ENCODE data around the gene TMTC4.

Gene TMTC4

DNA sequence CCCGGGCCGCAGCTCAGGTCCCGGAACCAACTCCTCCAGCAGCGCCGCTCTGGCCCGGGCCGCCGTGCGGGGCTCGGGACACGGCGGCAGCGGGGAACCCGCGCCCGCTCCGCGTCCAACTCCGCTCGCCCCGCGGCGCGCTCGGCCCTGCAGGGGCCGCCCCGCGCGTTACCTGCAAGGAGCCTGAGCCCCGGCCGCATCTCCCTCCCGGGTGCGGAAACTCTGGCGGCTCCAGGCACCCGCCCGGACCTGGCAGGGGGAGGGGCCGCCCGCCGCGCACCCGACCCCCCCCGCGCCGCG, at the start of gene TMTC4:
Gene TMTC4 (minus strand): TSS at position 224 of the 300 bp plus-strand sequence. CDS start 4,433 bp downstream, outside the sequence.
- DNase-seq (ENCODE audit: low read depth), result no peak

DNA sequence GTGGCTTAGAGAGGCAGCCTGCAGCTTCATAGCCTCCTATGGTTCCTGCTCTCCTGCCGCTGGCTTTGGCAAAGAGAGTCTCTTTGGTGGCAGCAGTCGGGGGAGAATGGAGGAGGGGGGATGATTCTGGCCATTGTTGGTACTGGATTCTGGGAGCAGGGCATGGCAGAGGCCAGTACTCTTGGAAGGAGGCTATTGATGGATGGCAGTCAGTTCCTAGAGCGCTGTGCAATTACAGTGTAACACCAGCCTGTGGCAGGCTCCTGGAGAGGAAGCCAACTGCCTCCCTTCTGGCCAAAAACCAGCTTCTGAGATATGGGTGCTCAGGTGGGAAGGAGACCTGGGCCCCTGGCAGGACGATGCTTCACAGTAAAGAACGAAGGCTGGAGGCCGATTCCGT, 47.9 kb upstream of the TMTC4 start:
- no peak for DNase-seq (ENCODE audit: low read depth)
- no peak overlapping the region for H3K4me3 ChIP-seq (ENCODE audit: low read depth, low read length)
- TF ChIP-seq, protein P1, sequence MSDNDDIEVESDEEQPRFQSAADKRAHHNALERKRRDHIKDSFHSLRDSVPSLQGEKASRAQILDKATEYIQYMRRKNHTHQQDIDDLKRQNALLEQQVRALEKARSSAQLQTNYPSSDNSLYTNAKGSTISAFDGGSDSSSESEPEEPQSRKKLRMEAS (IDR thresholded peaks at IDR 0.05; ENCODE audit: low read depth, low read length), result no peak
- TF ChIP-seq CTCF (IDR thresholded peaks at IDR 0.05; ENCODE audit: low read depth, low read length) (no peak), MYC (IDR thresholded peaks at IDR 0.05; ENCODE audit: low read depth, low read length) (no peak), POLR2A (IDR thresholded peaks at IDR 0.05; ENCODE audit: extremely low read depth, insufficient read length) (no peak)

More for the DNA sequence above, at the start of gene TMTC4:
- TF ChIP-seq POLR2A (IDR thresholded peaks at IDR 0.05; ENCODE audit: extremely low read depth, insufficient read length) (no peak), CTCF (IDR thresholded peaks at IDR 0.05; ENCODE audit: low read depth, low read length) (no peak), MYC (IDR thresholded peaks at IDR 0.05; ENCODE audit: low read depth, low read length) (no peak; the same call in 1 of the 2 replicates)
- TF ChIP-seq, protein P1 (IDR thresholded peaks at IDR 0.05; ENCODE audit: low read depth, low read length), result no peak
- H3K4me3 ChIP-seq (ENCODE audit: low read depth, low read length), result peak within 1 kb of the TSS; percentile 69

GRCh38 chr13:100721885-100722512, 47.4 kb upstream of the TMTC4 start:
- TF ChIP-seq MYC (IDR thresholded peaks at IDR 0.05; ENCODE audit: low read depth, low read length) (no peak), CTCF (IDR thresholded peaks at IDR 0.05; ENCODE audit: low read depth, low read length) (peak; percentile 72), POLR2A (IDR thresholded peaks at IDR 0.05; ENCODE audit: extremely low read depth, insufficient read length) (no peak)
- TF ChIP-seq, protein P1 (IDR thresholded peaks at IDR 0.05; ENCODE audit: low read depth, low read length), result peak; percentile 76
- DNase-seq (ENCODE audit: low read depth), result peak; percentile 64
- no peak overlapping the region for H3K4me3 ChIP-seq (ENCODE audit: low read depth, low read length)

- TF ChIP-seq, protein P1 (IDR thresholded peaks at IDR 0.05; ENCODE audit: low read depth, low read length), result no peak
- no peak for TF ChIP-seq CTCF (IDR thresholded peaks at IDR 0.05; ENCODE audit: low read depth, low read length)
- no peak for TF ChIP-seq POLR2A (IDR thresholded peaks at IDR 0.05; ENCODE audit: extremely low read depth, insufficient read length)
- no peak for TF ChIP-seq MYC (IDR thresholded peaks at IDR 0.05; ENCODE audit: low read depth, low read length)
- H3K4me3 ChIP-seq (ENCODE audit: low read depth, low read length), result no peak overlapping the region
- no peak for DNase-seq (ENCODE audit: low read depth)
These were observed 41.0 kb upstream of the TMTC4 start for GRCh38 chr13:100715604-100716003.

DNA sequence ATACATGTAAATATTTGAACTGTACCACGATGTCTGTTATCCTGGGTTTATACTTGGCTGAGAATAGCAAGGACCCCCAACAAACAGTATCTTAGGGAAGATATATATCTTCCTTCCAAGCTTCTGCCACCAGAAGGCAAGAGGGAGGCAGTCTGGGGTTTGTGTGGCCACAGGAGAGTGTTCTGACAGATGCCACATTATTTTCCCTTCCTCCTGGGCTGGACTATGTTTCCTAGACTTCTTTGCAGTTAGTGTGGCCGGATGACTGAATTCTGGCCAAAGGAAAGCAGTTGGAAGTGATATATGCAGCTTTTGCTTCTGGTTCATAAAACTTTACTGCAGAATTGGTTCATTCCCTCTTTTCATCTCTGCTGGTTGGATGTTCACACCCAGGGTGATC, 39.9 kb upstream of the TMTC4 start:
- DNase-seq (ENCODE audit: low read depth), result no peak
- TF ChIP-seq POLR2A (IDR thresholded peaks at IDR 0.05; ENCODE audit: extremely low read depth, insufficient read length) (no peak), CTCF (IDR thresholded peaks at IDR 0.05; ENCODE audit: low read depth, low read length) (no peak), MYC (IDR thresholded peaks at IDR 0.05; ENCODE audit: low read depth, low read length) (no peak)
- TF ChIP-seq, protein P1 (IDR thresholded peaks at IDR 0.05; ENCODE audit: low read depth, low read length), result no peak
- H3K4me3 ChIP-seq (ENCODE audit: low read depth, low read length), result no peak overlapping the region

All from NB4 (cell line).